Right atrium auricular region (tissue), 2 donors: ENCODE measurements around the gene FHL1. TPM values are rescaled to one million over a fixed set of nuclear protein-coding genes. Genes with fewer than 3 reads are reported as not detected.

ENCODE experiments used
- DNase-seq: peaks from one replicate; pipeline ENCODE4 v3.0.0-alpha.2; 2019; ENCODE audit warnings: low spot score
- H3K27ac ChIP-seq, 2 donors: fragments of 200-600 bp; sonication (generic); 1 replicate in 1 of 2; 2 replicates in 1 of 2; pipeline ENCODE4 v1.5.1; 2016 to 2019
- H3K27me3 ChIP-seq, 2 donors: fragments of 200-600 bp; sonication (generic); one replicate each; pipeline versions ENCODE4 v1.5.1 to v1.6.0; 2017 to 2019
- H3K36me3 ChIP-seq: fragments of 200-600 bp; sonication (generic); one replicate; pipeline ENCODE4 v1.5.1; 2016
- H3K4me1 ChIP-seq, 2 donors: fragments of 200-600 bp; sonication (generic); one replicate each; pipeline versions ENCODE4 v1.5.1 to v1.6.0; 2017 to 2019
- H3K4me3 ChIP-seq, 2 donors: fragments of 200-600 bp; sonication (generic); 1 replicate in 1 of 2; 2 replicates in 1 of 2; pipeline ENCODE4 v1.5.1; 2017 to 2019; ENCODE audit warnings: mild to moderate bottlenecking in 1 of 2, moderate library complexity in 1 of 2
- H3K9me3 ChIP-seq, 2 donors: fragments of 200-600 bp; sonication (generic); one replicate each; pipeline ENCODE4 v1.5.1; 2019
- CTCF ChIP-seq, 2 donors: fragments of 200-600 bp; sonication (generic); IDR thresholded peaks; one replicate each; pipeline ENCODE4 v1.5.1; 2019; ENCODE audit warnings: antibody characterized with exemption in 2 of 2
- total RNA-seq, 2 donors: library from RNA; depleted of rRNA; stranded (reverse); fragments of >200 nt; gene quantifications; one replicate each; pipeline ENCODE4 v1.1.0, GENCODE V29; 2016

The FHL1 gene
- total RNA-seq, 2 donors from 2014 or later, result 869 to 2,468 TPM

- Histone ChIP-seq H3K4me1 (no peaks in the 10 kb centered on the region), H3K27me3 (no peaks in the 10 kb centered on the region), H3K36me3 (no peaks in the 10 kb centered on the region), H3K4me3 (peak within 1 kb of the TSS; percentile 50 to 70), H3K9me3 (no peaks in the 10 kb centered on the region), H3K27ac (peak within 1 kb of the TSS; percentile 84 to 86)
- no peak for DNase-seq
- no peak for TF ChIP-seq CTCF (IDR thresholded peaks at IDR 0.05)
These were observed 104.0 kb downstream of the FHL1 start, which contains the start of gene MAP7D3 for GRCh38 chrX:136251041-136251991. Gene MAP7D3, minus strand, starts transcription at chrX:136251400. Its CDS starts 42 bp downstream, at chrX:136251358.

GRCh38 chrX:136255541-136255940 is 108.2 kb downstream of the FHL1 start:
- peak overlapping the region; percentile 62 to 67 for H3K27ac ChIP-seq
- H3K36me3 ChIP-seq, result no peaks in the 10 kb centered on the region
- H3K9me3 ChIP-seq, result no peaks in the 10 kb centered on the region
- no peak for TF ChIP-seq CTCF (IDR thresholded peaks at IDR 0.05)
- no peaks in the 10 kb centered on the region for H3K27me3 ChIP-seq
- H3K4me1 ChIP-seq, result peaks cover 0 to 6% of the 10 kb centered on the region in 2 donors
- DNase-seq, result no peak
- H3K4me3 ChIP-seq, result no peak overlapping the region

GRCh38 chrX:136256026-136256425 is 108.7 kb downstream of the FHL1 start:
- Histone ChIP-seq H3K27ac (peak overlapping the region; percentile 62 to 67), H3K4me3 (no peak overlapping the region), H3K4me1 (peaks cover 0 to 6% of the 10 kb centered on the region in 2 donors), H3K9me3 (no peaks in the 10 kb centered on the region), H3K27me3 (no peaks in the 10 kb centered on the region), H3K36me3 (no peaks in the 10 kb centered on the region)
- no peak for TF ChIP-seq CTCF (IDR thresholded peaks at IDR 0.05)
- no peak for DNase-seq

- no peak for TF ChIP-seq CTCF (IDR thresholded peaks at IDR 0.05)
- no peak for DNase-seq
- peak overlapping the region in 1 of 2 donors; percentile 47 for H3K27ac ChIP-seq
- no peaks in the 10 kb centered on the region for H3K27me3 ChIP-seq
- peaks cover 0 to 6% of the 10 kb centered on the region in 2 donors for H3K4me1 ChIP-seq
- H3K9me3 ChIP-seq, result no peaks in the 10 kb centered on the region
- H3K36me3 ChIP-seq, result no peaks in the 10 kb centered on the region
- no peak overlapping the region for H3K4me3 ChIP-seq
These were observed 111.6 kb downstream of the FHL1 start for GRCh38 chrX:136258951-136259350.

- Histone ChIP-seq H3K9me3 (no peaks in the 10 kb centered on the region), H3K36me3 (no peaks in the 10 kb centered on the region), H3K27me3 (no peaks in the 10 kb centered on the region), H3K4me3 (no peak overlapping the region), H3K27ac (peak overlapping the region; percentile 51 to 52), H3K4me1 (peaks cover 0 to 6% of the 10 kb centered on the region in 2 donors)
- no peak for TF ChIP-seq CTCF (IDR thresholded peaks at IDR 0.05)
- no peak for DNase-seq
These were observed 112.2 kb downstream of the FHL1 start for GRCh38 chrX:136259543-136259942.
